Measurements from ENCODE around the gene DCDC2. TPM values are rescaled to one million over a fixed set of nuclear protein-coding genes. Genes with fewer than 3 reads are reported as not detected.

The DCDC2 gene
- total and polyA plus RNA-seq, 2 experiments from 2014 or later: 0.06 TPM; not detected in 1

DNA sequence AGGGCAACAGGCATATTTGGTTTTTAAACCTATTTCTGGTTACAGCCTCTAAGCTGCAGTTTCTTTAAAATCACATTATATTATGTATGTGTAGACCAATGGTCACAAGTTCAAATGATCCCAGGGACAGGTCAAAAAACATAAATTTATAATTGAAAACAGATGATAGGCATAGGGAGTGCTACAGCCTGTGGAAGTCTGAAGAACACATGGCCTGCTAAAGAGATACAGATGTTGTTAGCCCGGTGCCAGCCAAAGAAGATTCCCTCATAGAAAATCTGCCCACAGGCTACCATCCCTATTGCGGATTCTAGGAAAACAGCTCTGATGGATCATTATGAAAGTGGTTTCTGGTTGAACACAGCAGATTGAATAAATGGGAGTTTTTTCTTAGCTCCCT lies 166.5 kb downstream of the DCDC2 start:
- Histone ChIP-seq H3K4me3 (no peak overlapping the region), H3K9me3 (ENCODE audit: low read depth) (no peaks in the 10 kb centered on the region)
- DNase-seq (ENCODE audit: low read depth in 1 of 2, low spot score in 1 of 2): no peak

DNA sequence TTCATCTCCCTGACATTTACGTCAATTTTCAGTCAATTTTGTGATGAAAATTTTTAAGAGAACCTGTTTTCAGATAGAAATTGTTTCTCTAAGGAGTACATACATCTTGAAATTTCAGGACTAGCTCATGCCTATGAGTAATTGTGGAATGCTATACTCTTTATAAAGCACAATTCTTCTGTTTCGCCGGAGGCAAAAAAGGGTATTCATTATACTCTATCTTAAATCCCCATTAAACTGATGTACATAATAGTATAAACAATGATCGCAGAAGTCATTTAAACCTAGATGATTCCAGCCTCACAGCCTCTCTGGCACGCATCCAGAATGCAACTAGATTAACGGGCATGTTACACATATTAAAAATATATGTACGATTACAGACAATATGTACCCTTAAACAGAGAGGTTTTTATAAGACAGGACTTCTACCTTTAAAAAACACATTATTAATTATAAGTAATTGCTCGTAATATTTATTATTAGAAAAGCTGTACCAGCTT lies 169.2 kb downstream of the DCDC2 start:
- Histone ChIP-seq H3K4me1 (ENCODE audit: low read depth) (no peaks in the 10 kb centered on the region), H3K27me3 (no peaks in the 10 kb centered on the region), H3K36me3 (no peaks in the 10 kb centered on the region), H3K9me3 (ENCODE audit: low read depth) (no peaks in the 10 kb centered on the region), H3K4me3 (no peak overlapping the region), H3K27ac (no peak overlapping the region)
- TF ChIP-seq, protein P1, sequence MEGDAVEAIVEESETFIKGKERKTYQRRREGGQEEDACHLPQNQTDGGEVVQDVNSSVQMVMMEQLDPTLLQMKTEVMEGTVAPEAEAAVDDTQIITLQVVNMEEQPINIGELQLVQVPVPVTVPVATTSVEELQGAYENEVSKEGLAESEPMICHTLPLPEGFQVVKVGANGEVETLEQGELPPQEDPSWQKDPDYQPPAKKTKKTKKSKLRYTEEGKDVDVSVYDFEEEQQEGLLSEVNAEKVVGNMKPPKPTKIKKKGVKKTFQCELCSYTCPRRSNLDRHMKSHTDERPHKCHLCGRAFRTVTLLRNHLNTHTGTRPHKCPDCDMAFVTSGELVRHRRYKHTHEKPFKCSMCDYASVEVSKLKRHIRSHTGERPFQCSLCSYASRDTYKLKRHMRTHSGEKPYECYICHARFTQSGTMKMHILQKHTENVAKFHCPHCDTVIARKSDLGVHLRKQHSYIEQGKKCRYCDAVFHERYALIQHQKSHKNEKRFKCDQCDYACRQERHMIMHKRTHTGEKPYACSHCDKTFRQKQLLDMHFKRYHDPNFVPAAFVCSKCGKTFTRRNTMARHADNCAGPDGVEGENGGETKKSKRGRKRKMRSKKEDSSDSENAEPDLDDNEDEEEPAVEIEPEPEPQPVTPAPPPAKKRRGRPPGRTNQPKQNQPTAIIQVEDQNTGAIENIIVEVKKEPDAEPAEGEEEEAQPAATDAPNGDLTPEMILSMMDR (IDR thresholded peaks at IDR 0.05; ENCODE audit: low read depth, low read length): no peak
- DNase-seq (ENCODE audit: low read depth in 1 of 2, low spot score in 1 of 2): no peak

More for the DNA sequence above, 166.5 kb downstream of the DCDC2 start:
- H3K4me1 ChIP-seq (ENCODE audit: low read depth): no peaks in the 10 kb centered on the region
- H3K36me3 ChIP-seq: no peaks in the 10 kb centered on the region
- H3K27me3 ChIP-seq: no peaks in the 10 kb centered on the region
- no peak overlapping the region for H3K27ac ChIP-seq
- TF ChIP-seq, protein P1 (IDR thresholded peaks at IDR 0.05; ENCODE audit: low read depth, low read length): no peak

DNA sequence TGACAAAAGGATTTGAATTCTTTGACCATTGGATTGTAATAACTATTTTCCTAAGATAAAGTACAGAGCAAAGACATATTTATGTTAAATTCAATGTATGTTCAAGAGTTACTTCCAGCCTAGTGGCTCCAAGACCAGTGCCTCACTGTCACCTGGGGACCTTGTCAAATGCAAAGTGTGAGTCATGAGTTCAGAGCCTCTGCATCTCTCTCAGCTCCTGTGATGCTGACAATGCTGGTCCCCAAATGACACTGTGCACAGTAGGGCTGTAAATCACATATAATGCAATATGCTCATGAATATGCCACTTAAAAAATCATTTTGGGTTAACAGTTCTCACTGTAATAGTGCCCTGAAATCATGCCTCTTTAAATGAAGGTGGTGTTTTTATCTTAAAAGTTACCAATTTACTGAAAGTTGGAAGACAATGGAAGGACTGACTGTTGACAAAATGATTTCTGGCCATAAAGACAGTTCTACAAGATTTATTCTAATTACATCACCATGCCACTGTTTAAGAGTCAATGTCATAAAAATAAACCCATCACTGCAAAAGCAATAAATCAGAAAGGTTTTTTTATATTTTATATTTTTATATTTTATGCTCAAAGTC lies 169.8 kb downstream of the DCDC2 start:
- TF ChIP-seq, protein P1 (IDR thresholded peaks at IDR 0.05; ENCODE audit: low read depth, low read length): no peak
- Histone ChIP-seq H3K27ac (no peak overlapping the region), H3K27me3 (no peaks in the 10 kb centered on the region), H3K4me1 (ENCODE audit: low read depth) (no peaks in the 10 kb centered on the region), H3K9me3 (ENCODE audit: low read depth) (no peaks in the 10 kb centered on the region), H3K4me3 (no peak overlapping the region), H3K36me3 (no peaks in the 10 kb centered on the region)
- DNase-seq (ENCODE audit: low read depth in 1 of 2, low spot score in 1 of 2): no peak

DNA sequence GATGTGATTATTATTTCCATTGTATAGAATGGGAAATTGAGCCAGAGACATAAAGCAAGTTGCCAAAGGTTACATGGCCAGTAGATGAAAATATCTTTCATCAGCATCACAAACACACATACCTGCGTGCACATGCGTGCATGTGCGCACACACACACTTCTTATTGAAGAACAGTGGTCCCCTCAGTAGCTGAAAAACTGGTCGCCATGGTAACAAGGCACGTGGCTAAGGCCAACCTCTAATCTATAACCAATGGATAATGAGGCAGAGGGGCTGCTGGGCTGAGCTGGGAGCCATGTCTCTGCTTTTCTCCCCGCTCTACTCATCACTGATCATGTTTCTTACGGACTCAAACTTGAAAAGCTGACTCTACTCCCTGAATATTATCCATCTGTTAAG lies 171.5 kb downstream of the DCDC2 start:
- no peaks in the 10 kb centered on the region for H3K27me3 ChIP-seq
- H3K4me3 ChIP-seq: no peak overlapping the region
- no peak for DNase-seq (ENCODE audit: low read depth in 1 of 2, low spot score in 1 of 2)
- TF ChIP-seq, protein P1 (IDR thresholded peaks at IDR 0.05; ENCODE audit: low read depth, low read length): no peak
- H3K27ac ChIP-seq: no peak overlapping the region
- no peaks in the 10 kb centered on the region for H3K9me3 ChIP-seq (ENCODE audit: low read depth)
- no peaks in the 10 kb centered on the region for H3K4me1 ChIP-seq (ENCODE audit: low read depth)
- H3K36me3 ChIP-seq: no peaks in the 10 kb centered on the region

DNA sequence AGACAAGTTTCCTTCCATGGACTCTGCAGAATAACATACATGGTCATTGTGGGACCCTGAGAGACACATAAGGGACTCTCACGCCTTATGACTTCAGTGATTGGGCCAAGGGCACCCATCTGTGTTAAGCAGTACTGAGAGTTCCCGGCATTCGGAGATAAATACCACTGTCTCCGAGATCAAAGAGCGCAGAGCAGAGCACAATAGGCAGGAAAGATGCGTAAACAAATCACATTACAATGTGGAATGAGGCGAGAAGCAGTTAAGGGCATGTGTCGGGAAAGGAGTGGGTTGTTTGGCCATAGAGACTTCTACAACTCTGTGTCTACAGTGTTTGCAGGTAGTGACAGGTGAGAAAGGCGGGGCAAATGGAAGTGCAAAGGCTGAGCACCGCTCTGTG lies 174.3 kb downstream of the DCDC2 start:
- no peak overlapping the region for H3K27ac ChIP-seq
- H3K4me3 ChIP-seq: no peak overlapping the region
- H3K27me3 ChIP-seq: no peaks in the 10 kb centered on the region
- TF ChIP-seq, protein P1 (IDR thresholded peaks at IDR 0.05; ENCODE audit: low read depth, low read length): no peak
- no peaks in the 10 kb centered on the region for H3K9me3 ChIP-seq (ENCODE audit: low read depth)
- H3K4me1 ChIP-seq (ENCODE audit: low read depth): no peaks in the 10 kb centered on the region
- no peaks in the 10 kb centered on the region for H3K36me3 ChIP-seq
- DNase-seq (ENCODE audit: low read depth in 1 of 2, low spot score in 1 of 2): no peak

Measured in cardiac muscle cell (in vitro differentiated cells and primary cell).